Uterus (tissue), 4 donors: Measurements from ENCODE around the gene TIRAP. TPM values are rescaled to one million over a fixed set of nuclear protein-coding genes. Genes with fewer than 3 reads are reported as not detected.
A peak's percentile ranks its signal among the peaks of the same experiment; 100 is the strongest.

Experiments used
- DNase-seq, 2 donors: peaks; one replicate each; pipeline ENCODE4 v3.0.0-alpha.2; 2019 to 2020
- H3K27ac ChIP-seq, 2 donors: fragments of 200-600 bp; sonication (generic); 1 replicate in 1 of 2; 2 replicates in 1 of 2; pipeline ENCODE4 v1.5.1; 2016 to 2018
- H3K27me3 ChIP-seq, 2 donors: fragments of 200-600 bp; sonication (generic); one replicate each; pipeline ENCODE4 v1.5.1; 2018 to 2019; ENCODE audit warnings: control low read depth in 1 of 2
- H3K36me3 ChIP-seq, 2 donors: fragments of 200-600 bp; sonication (generic); one replicate each; pipeline ENCODE4 v1.5.1; 2019; ENCODE audit warnings: control low read depth in 1 of 2
- H3K4me1 ChIP-seq, 2 donors: fragments of 200-600 bp; sonication (generic); one replicate each; pipeline ENCODE4 v1.5.1; 2018 to 2019; ENCODE audit warnings: control low read depth in 1 of 2
- H3K4me3 ChIP-seq, 2 donors: fragments of 200-600 bp; sonication (generic); 1 replicate in 1 of 2; 2 replicates in 1 of 2; pipeline ENCODE4 v1.5.1; 2018 to 2019; ENCODE audit warnings: mild to moderate bottlenecking in 1 of 2
- H3K9me3 ChIP-seq, 2 donors: fragments of 200-600 bp; sonication (generic); one replicate each; pipeline ENCODE4 v1.5.1; 2019; ENCODE audit warnings: control low read depth in 1 of 2
- POLR2A ChIP-seq, 2 donors: fragments of 450-650 bp; IDR thresholded peaks; one replicate each; pipeline ENCODE4 v1.6.1; 2016; ENCODE audit warnings: antibody characterized with exemption in 2 of 2, mild to moderate bottlenecking in 1 of 2, moderate library complexity in 1 of 2
- intact Hi-C: fragments of 100-400 bp; cut with DNase I; formaldehyde crosslinking; loops from one replicate; pipeline ENCODE4 v1.15.1; 2023; ENCODE audit warnings: low total_unique reads
- total RNA-seq, 4 donors: library from RNA; depleted of rRNA in 3 of 4; stranded (reverse); fragments of >200 nt in 3 of 4; gene quantifications; one replicate each; pipeline versions ENCODE4 v1.1.0 to v1.2.4, GENCODE V29; 2014 to 2023
- TF ChIP-seq, protein P1 (sequence below), 4 experiments: fragments of 200-600 bp in 2 of 4; fragments of 450-650 bp in 2 of 4; sonication (generic) in 2 of 4; IDR thresholded peaks; one replicate each; pipeline ENCODE4 v1.5.1; 2016 to 2019; ENCODE audit warnings: antibody characterized with exemption in 4 of 4, mild to moderate bottlenecking in 2 of 4, moderate library complexity in 1 of 4
- donor health status: DM: yes; HTN: yes; CAD: no.

The TIRAP gene
- total RNA-seq, 4 donors from 2014 or later: 0.88 to 17.7 (median 5.0) TPM

DNA sequence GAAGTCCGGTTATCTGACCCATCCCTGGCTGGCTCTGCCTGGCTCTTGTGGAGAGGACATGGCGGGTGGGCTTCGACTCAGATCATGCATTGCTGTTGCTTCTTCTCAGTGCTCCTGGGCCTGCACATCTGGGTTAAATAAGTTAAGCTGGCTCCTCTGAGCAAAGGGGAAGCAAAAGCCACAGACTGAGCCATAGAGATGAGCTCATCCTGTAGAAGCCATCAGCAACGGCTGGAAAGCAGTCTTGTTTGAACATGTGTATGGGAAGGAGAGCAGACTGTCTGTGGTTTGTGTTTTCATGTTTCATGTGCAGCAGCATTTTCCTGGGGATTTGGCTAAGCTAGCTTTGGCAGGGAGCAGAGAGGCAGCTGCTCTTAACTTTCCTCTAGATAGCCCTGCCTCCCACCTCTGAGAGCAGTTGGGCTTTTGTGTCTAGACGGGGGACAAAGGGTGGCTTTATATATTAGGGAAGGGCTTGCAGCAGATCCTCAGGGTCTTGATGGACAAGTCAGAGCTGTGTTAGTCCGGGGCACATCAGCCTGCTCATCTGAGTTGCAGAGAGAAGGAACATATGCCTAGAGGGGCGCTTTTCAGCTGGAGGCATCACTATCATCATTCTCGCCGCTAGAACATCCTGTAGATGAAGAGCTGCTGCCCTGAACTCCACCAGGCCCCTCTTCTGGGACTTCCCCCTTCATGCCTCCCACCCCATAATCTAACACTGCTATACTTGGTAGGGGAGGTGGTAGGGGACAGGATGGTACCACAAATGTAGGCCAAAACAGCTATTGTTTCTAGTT lies 35.9 kb downstream of the TIRAP start:
- TF ChIP-seq, protein P1, sequence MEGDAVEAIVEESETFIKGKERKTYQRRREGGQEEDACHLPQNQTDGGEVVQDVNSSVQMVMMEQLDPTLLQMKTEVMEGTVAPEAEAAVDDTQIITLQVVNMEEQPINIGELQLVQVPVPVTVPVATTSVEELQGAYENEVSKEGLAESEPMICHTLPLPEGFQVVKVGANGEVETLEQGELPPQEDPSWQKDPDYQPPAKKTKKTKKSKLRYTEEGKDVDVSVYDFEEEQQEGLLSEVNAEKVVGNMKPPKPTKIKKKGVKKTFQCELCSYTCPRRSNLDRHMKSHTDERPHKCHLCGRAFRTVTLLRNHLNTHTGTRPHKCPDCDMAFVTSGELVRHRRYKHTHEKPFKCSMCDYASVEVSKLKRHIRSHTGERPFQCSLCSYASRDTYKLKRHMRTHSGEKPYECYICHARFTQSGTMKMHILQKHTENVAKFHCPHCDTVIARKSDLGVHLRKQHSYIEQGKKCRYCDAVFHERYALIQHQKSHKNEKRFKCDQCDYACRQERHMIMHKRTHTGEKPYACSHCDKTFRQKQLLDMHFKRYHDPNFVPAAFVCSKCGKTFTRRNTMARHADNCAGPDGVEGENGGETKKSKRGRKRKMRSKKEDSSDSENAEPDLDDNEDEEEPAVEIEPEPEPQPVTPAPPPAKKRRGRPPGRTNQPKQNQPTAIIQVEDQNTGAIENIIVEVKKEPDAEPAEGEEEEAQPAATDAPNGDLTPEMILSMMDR (IDR thresholded peaks at IDR 0.05): no peak
- no peak for TF ChIP-seq POLR2A (IDR thresholded peaks at IDR 0.05)
- Histone ChIP-seq H3K4me3 (peak overlapping the region in 1 of 2 donors; percentile 8), H3K4me1 (peaks cover 0 to 4% of the 10 kb centered on the region in 2 donors), H3K36me3 (no peaks in the 10 kb centered on the region), H3K9me3 (no peaks in the 10 kb centered on the region), H3K27ac (peak overlapping the region; percentile 80 to 90), H3K27me3 (no peaks in the 10 kb centered on the region)
- intact Hi-C loops: loop anchor here (10.0 kb wide), 1 partner anchor 96 kb away; no protein-coding TSS in a partner anchor
- peak; percentile 62 for DNase-seq

DNA sequence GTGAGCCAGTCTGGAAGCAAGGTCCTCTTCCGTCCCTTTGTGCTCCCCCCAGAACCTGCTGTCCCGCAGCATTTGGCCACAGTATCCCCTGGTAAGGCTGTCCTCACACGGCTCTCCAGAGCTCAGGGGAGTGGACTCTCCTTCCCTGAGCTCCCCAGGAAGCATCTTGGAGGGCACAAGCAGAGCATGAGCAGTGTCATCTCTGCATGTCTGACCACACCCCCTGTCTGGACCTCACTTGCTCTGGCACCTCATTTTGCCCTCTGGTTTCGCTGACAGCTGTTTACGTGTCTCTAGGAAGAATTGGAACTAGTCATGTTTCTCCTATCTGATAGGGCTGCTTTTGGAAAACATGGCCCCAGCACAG lies 36.5 kb downstream of the TIRAP start:
- TF ChIP-seq POLR2A (IDR thresholded peaks at IDR 0.05): no peak
- TF ChIP-seq, protein P1 (IDR thresholded peaks at IDR 0.05): no peak
- peaks cover 0 to 4% of the 10 kb centered on the region in 2 donors for H3K4me1 ChIP-seq
- DNase-seq: no peak
- intact Hi-C loops: loop anchor here (10.0 kb wide), 1 partner anchor 95 kb away; no protein-coding TSS in a partner anchor
- peak overlapping the region; percentile 80 to 90 for H3K27ac ChIP-seq
- no peaks in the 10 kb centered on the region for H3K27me3 ChIP-seq
- H3K4me3 ChIP-seq: no peak overlapping the region
- no peaks in the 10 kb centered on the region for H3K36me3 ChIP-seq
- no peaks in the 10 kb centered on the region for H3K9me3 ChIP-seq

DNA sequence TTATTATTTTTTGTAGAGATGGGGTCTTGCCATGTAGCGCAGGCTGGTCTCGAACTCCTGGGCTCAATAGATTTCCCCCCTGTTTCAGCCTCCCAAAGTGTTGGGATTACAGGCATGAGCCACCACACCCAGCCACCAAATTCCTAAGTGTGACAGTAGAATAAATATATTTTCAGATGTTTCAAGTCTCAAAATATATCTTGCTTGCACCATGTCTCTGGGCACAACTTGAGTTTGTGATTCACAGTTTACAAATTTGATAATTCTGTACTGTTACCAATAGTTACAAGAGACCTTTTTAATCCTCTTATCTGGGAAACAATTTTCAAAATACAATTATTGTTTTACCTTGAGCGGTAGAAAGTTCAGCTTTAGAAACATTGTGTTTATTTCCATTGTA lies 40.1 kb downstream of the TIRAP start:
- no peak for DNase-seq
- H3K9me3 ChIP-seq: no peaks in the 10 kb centered on the region

DNA sequence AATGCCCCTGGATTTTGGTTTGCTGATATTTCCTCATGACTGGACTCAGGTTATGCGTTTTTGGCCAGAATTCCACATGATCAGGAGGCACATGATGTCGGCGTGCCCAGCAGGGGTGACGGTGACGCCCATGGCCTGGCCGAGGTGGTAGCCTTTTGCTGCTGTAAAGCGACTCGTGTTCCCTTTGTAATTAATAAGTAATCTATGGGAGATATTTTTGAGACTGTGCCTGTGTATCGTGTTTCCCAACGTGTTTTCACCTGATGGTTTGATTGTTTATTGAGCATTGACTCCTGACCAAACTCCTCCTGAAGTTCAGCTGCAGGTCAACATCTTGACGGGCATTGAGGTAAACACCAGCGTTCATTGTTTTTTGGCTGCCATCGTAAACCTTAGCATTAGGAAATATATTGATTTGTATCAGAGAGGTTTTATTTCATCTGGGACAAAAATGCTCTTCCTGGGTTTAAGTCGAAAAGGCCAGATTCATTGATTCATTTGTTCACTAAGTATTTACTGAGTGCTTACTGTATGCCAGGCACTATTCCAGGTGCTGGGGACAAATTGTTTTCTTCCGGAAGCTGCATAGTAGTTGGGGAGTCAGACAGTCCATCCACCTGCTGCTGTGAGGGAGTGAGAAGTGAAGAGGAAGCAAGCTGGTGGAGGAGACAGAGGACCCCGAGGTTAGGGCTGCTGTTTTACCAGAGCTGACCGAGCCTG lies 44.5 kb downstream of the TIRAP start:
- H3K4me3 ChIP-seq: no peak overlapping the region
- intact Hi-C loops: no loop called here
- H3K4me1 ChIP-seq: no peaks in the 10 kb centered on the region
- TF ChIP-seq, protein P1 (IDR thresholded peaks at IDR 0.05): no peak
- no peak for TF ChIP-seq POLR2A (IDR thresholded peaks at IDR 0.05)
- H3K36me3 ChIP-seq: no peaks in the 10 kb centered on the region
- no peak for DNase-seq
- no peaks in the 10 kb centered on the region for H3K9me3 ChIP-seq
- no peak overlapping the region for H3K27ac ChIP-seq
- no peaks in the 10 kb centered on the region for H3K27me3 ChIP-seq

More for the DNA sequence above, 40.1 kb downstream of the TIRAP start:
- no peak for TF ChIP-seq POLR2A (IDR thresholded peaks at IDR 0.05)
- TF ChIP-seq, protein P1 (IDR thresholded peaks at IDR 0.05): no peak
- Histone ChIP-seq H3K4me1 (peaks cover 0 to 4% of the 10 kb centered on the region in 2 donors), H3K36me3 (no peaks in the 10 kb centered on the region), H3K27ac (no peak overlapping the region), H3K4me3 (no peak overlapping the region), H3K27me3 (no peaks in the 10 kb centered on the region)
- intact Hi-C loops: no loop called here

DNA sequence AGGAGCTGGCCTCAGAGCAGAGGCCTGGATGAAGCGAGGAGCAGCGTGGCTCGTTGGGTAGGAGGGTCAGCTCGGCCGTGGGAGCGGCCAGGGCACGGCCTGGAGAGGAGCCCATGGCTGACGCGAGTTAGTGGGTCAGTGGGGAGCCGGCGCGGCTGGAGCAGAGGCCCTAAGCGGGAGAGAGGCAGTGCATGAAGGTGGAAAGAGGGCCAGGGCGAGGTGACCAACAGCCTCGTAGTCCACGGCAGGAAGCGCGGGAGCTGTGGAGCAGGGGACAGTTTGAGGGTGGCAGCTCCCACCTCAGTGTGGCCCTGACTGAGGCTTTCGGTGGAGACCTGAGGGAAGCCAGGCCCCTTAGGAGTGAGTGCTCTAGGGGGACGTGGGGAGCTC lies 45.1 kb downstream of the TIRAP start:
- intact Hi-C loops: no loop called here
- Histone ChIP-seq H3K9me3 (no peaks in the 10 kb centered on the region), H3K27me3 (no peaks in the 10 kb centered on the region), H3K36me3 (no peaks in the 10 kb centered on the region), H3K27ac (no peak overlapping the region), H3K4me3 (no peak overlapping the region), H3K4me1 (no peaks in the 10 kb centered on the region)
- no peak for TF ChIP-seq POLR2A (IDR thresholded peaks at IDR 0.05)
- TF ChIP-seq, protein P1 (IDR thresholded peaks at IDR 0.05): no peak
- DNase-seq: no peak
